Measurements from ENCODE around the gene UHRF2.
"Not testable (repeated sequence)": the region's sequence is repeated elsewhere in the genome, so short reads cannot be mapped to it uniquely, and the experiment has no call there.

Gene UHRF2

GRCh38 chr9:6488395-6488794 is 75.4 kb downstream of the UHRF2 start:
- DNase-seq (ENCODE audit: low read depth) = no peak

- no peak for DNase-seq (ENCODE audit: low read depth)
These were observed 76.1 kb downstream of the UHRF2 start for GRCh38 chr9:6489099-6489498.

- no peak for DNase-seq (ENCODE audit: low read depth)
These were observed 77.9 kb downstream of the UHRF2 start for GRCh38 chr9:6490863-6491262.

- no peak for DNase-seq (ENCODE audit: low read depth)
These were observed 82.5 kb downstream of the UHRF2 start for GRCh38 chr9:6495466-6495865.

- DNase-seq (ENCODE audit: low read depth) = no peak
These were observed 86.0 kb downstream of the UHRF2 start for GRCh38 chr9:6498982-6499381.

GRCh38 chr9:6501526-6502210 is 88.7 kb downstream of the UHRF2 start:
- no peak for DNase-seq (ENCODE audit: low read depth)

- no peak for DNase-seq (ENCODE audit: low read depth)
These were observed 89.4 kb downstream of the UHRF2 start for GRCh38 chr9:6502399-6502798.

- no peak for DNase-seq (ENCODE audit: low read depth)
These were observed 93.6 kb downstream of the UHRF2 start for GRCh38 chr9:6506571-6506970.

- no peak for DNase-seq (ENCODE audit: low read depth)
These were observed 99.2 kb downstream of the UHRF2 start for GRCh38 chr9:6512085-6512657.

GRCh38 chr9:6522263-6522662 is 109.3 kb downstream of the UHRF2 start:
- DNase-seq (ENCODE audit: low read depth) = no peak

- no peak for DNase-seq (ENCODE audit: low read depth)
These were observed 112.5 kb downstream of the UHRF2 start for GRCh38 chr9:6525326-6526045.

GRCh38 chr9:6535594-6535993 is 122.6 kb downstream of the UHRF2 start:
- no peak for DNase-seq (ENCODE audit: low read depth)

GRCh38 chr9:6538666-6539071 is 125.7 kb downstream of the UHRF2 start:
- no peak for DNase-seq (ENCODE audit: low read depth)

GRCh38 chr9:6542617-6543016 is 129.6 kb downstream of the UHRF2 start:
- DNase-seq (ENCODE audit: low read depth) = not testable (repeated sequence)

- DNase-seq (ENCODE audit: low read depth) = no peak
These were observed 130.2 kb downstream of the UHRF2 start for GRCh38 chr9:6543204-6543603.

GRCh38 chr9:6545017-6545691 is 132.2 kb downstream of the UHRF2 start:
- DNase-seq (ENCODE audit: low read depth) = no peak

- DNase-seq (ENCODE audit: low read depth) = no peak
These were observed 136.3 kb downstream of the UHRF2 start for GRCh38 chr9:6549106-6549800.

GRCh38 chr9:6551136-6551535 is 138.1 kb downstream of the UHRF2 start:
- DNase-seq (ENCODE audit: low read depth) = no peak

- DNase-seq (ENCODE audit: low read depth) = no peak
These were observed 139.0 kb downstream of the UHRF2 start for GRCh38 chr9:6552033-6552432.

GRCh38 chr9:6552498-6553121 is 139.6 kb downstream of the UHRF2 start:
- DNase-seq (ENCODE audit: low read depth) = no peak

GRCh38 chr9:6553866-6554265 is 140.9 kb downstream of the UHRF2 start:
- DNase-seq (ENCODE audit: low read depth) = no peak
